ENCODE results near the gene DCUN1D1.
"Not testable (repeated sequence)": the region's sequence is repeated elsewhere in the genome, so short reads cannot be mapped to it uniquely, and the experiment has no call there.

Gene DCUN1D1

DNA sequence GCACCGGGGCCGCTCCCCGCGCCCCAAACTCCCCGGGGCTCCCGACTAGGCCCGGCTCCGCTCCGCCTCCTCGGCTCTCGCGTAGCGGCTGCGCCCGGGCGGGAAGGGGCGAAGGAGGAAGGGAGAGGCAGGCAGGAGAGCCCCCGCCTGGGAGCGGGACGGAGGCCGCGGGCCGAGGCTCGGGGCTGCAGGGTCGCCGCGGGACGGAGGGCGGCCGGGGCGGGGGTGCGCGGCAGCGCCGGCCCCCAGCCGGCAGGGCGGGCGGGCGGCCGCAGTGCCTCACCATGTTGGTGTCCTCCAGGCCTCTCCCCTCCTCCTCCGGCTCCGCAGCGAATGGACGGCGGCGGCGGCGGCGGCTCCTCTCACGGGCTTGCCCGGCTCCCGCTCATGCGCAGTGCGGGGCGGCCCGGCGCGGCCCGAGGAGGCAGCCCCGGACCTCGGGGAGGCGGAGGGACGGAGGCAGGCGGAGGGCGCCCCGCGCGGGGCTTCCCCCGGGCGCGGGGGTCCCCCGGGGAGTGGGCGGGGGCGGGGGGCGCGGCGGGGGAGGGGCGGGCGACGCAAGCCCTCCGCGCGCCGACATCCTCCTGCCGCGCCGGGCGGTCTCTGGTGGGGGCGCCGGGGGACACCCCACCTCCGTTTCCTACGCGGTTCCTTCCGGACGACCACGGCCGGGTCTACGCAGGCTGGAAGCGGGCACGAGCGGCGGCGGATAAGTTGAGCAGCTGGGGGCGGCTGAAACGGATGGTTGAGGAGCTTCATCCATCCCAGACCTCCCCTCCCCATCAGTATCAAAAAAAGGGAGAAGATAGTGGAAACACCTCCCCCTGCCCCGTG lies at the start of gene DCUN1D1:
DCUN1D1 (minus strand) TSS at position 335 of the 834 bp plus-strand sequence; CDS start at position 286, 49 bp downstream.
- peaks cover 14 to 27% of the 10 kb centered on the region in 2 donors for H3K4me1 Mint-ChIP-seq
- H3K36me3 Mint-ChIP-seq: no peaks in the 10 kb centered on the region
- H3K4me3 Mint-ChIP-seq: peak within 1 kb of the TSS; percentile 93 to 96
- no peaks in the 10 kb centered on the region for H3K27me3 Mint-ChIP-seq
- ATAC-seq (replicated peaks): peak; percentile 94 to 96
- no peaks in the 10 kb centered on the region for H3K9me3 Mint-ChIP-seq
- H3K27ac Mint-ChIP-seq: peak within 1 kb of the TSS; percentile 95
- DNase-seq: peak; percentile 88

GRCh38 chr3:183028416-183028815 lies 48.1 kb upstream of the DCUN1D1 start:
- Mint-ChIP-seq H3K27me3 (no peaks in the 10 kb centered on the region), H3K4me3 (no peak overlapping the region), H3K36me3 (peaks cover 44 to 60% of the 10 kb centered on the region in 2 donors), H3K4me1 (no peaks in the 10 kb centered on the region), H3K27ac (no peak overlapping the region), H3K9me3 (peaks cover 3 to 7% of the 10 kb centered on the region in 2 donors)
- ATAC-seq (replicated peaks): no peak
- DNase-seq: no peak

GRCh38 chr3:183027276-183027675 lies 46.9 kb upstream of the DCUN1D1 start:
- Mint-ChIP-seq H3K4me3 (no peak overlapping the region), H3K27ac (no peak overlapping the region), H3K27me3 (no peaks in the 10 kb centered on the region), H3K36me3 (peaks cover 38 to 55% of the 10 kb centered on the region in 2 donors), H3K4me1 (no peaks in the 10 kb centered on the region), H3K9me3 (peaks cover 3 to 7% of the 10 kb centered on the region in 2 donors)
- ATAC-seq (replicated peaks) (no peak), DNase-seq (no peak)

DNA sequence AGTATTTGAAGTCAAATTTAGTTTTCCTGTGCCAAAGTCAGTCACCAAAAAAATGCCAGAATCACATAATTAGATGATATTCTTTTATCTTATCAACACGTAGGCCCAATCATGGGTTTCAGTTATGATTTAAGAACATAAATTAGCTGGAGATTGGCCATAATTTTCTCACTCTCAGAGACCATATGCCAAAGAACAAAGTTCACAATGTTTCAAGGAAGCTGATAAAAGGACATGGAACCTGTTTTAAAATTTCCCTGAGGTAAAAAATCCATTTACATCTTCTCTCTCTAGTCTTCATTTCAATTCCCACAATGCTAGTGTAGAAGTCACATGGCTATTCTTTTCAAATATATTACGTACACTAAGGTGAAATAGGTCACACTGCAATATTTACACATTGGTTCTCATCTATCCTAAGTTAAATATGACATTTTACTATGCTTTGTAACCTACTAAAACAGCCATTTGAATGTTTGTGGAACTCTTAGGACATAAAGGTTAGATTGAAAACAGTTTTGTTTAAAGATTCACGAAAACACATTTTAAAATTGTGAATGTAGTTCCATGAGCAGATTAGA lies 42.7 kb upstream of the DCUN1D1 start:
- no peak for ATAC-seq (replicated peaks)
- Mint-ChIP-seq H3K4me1 (no peaks in the 10 kb centered on the region), H3K9me3 (no peaks in the 10 kb centered on the region), H3K36me3 (peaks cover 21 to 41% of the 10 kb centered on the region in 2 donors), H3K27ac (no peak overlapping the region), H3K4me3 (no peak overlapping the region), H3K27me3 (no peaks in the 10 kb centered on the region)
- no peak for DNase-seq

DNA sequence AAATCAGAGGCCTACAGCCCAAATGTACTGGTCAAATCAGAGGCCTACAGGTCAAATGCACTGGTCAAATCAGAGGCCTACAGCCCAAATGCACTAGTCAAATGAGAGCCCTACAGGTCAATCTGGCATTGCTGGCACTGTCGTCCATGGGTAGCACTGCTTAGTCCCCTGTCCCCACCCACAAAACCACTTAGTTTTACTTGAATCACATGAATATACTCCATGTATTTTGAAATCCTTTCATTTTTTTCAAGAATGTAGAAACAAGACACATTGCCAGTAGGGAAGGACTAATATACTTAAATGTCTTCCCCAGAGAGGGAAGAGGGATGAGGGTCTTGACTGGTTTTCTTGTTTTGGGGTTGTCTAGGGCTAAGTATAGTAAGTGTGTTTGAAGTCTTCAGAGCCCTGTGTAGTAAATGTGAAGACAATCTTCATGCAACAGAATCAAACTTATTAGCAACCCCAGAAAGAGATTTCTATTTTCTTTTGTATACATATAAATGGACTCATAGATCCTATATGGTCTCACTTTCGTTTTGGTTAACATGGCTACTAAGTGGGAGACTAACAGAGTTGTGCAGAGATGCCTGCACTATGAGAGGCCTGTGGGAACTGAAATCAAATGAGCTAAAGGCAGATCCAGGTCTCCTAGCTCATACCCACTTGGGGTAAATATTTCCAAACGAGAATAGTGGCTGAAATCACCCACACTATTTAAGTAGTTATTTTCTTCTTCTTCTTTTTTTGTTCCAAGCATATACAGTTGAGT lies 38.3 kb upstream of the DCUN1D1 start:
- Mint-ChIP-seq H3K36me3 (peaks cover 22 to 40% of the 10 kb centered on the region in 2 donors), H3K4me3 (no peak overlapping the region), H3K27me3 (no peaks in the 10 kb centered on the region), H3K4me1 (peaks cover 0 to 4% of the 10 kb centered on the region in 2 donors), H3K9me3 (no peaks in the 10 kb centered on the region), H3K27ac (no peak overlapping the region)
- no peak for DNase-seq
- ATAC-seq (replicated peaks): no peak

DNA sequence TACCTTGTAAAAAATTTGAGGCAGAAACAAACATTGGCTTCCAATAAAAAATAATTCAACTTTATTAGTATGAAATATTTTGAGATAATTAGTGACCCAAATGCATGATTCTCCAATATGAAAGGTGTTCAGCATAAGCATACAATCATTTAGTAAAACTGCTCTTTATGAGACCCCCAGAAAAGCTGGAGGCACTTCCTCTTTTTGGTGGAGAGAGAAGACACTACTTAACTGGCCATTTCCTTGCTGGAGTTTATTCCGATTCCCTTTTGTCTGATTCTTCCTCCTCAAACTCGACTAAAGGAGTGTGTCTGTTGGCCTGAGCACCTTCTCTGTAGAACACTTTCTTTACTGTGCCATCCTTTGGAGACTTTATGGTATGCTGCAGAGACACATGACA lies 34.8 kb upstream of the DCUN1D1 start:
- Mint-ChIP-seq H3K36me3 (peaks cover 30 to 45% of the 10 kb centered on the region in 2 donors), H3K4me3 (no peak overlapping the region), H3K4me1 (peaks cover 0 to 4% of the 10 kb centered on the region in 2 donors), H3K27me3 (no peaks in the 10 kb centered on the region), H3K9me3 (no peaks in the 10 kb centered on the region), H3K27ac (peak overlapping the region; percentile 75)
- DNase-seq (no peak), ATAC-seq (replicated peaks) (no peak)

GRCh38 chr3:183013856-183014255 lies 33.5 kb upstream of the DCUN1D1 start:
- peaks cover 25 to 39% of the 10 kb centered on the region in 2 donors for H3K36me3 Mint-ChIP-seq

DNA sequence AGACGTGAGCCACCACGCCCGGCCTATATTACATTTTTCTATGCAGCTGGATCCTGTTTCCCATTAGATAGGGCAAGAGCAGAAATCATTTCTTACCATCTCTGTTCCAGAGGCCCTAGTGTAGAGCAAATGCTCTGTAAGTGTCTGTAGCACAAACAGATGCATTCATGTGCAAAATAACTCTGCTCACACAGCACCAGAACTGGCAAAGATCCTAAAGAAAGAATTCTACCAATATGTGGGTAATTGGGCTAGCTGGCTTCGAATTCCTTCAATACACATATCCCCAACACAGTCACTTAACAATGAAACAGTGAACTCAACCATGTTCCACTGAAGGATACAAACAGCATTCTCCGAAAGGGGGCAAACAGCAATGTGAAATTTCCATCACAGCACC lies 32.7 kb upstream of the DCUN1D1 start:
- H3K9me3 Mint-ChIP-seq: no peaks in the 10 kb centered on the region
- no peaks in the 10 kb centered on the region for H3K27me3 Mint-ChIP-seq
- DNase-seq (no peak), ATAC-seq (replicated peaks) (no peak)
- H3K36me3 Mint-ChIP-seq: peaks cover 25 to 34% of the 10 kb centered on the region in 2 donors
- H3K4me3 Mint-ChIP-seq: no peak overlapping the region
- H3K4me1 Mint-ChIP-seq: peaks cover 0 to 4% of the 10 kb centered on the region in 2 donors
- no peak overlapping the region for H3K27ac Mint-ChIP-seq

More at GRCh38 chr3:183013856-183014255, 33.5 kb upstream of the DCUN1D1 start:
- H3K4me3 Mint-ChIP-seq: no peak overlapping the region
- no peak for ATAC-seq (replicated peaks)
- H3K27me3 Mint-ChIP-seq: no peaks in the 10 kb centered on the region
- H3K4me1 Mint-ChIP-seq: peaks cover 0 to 4% of the 10 kb centered on the region in 2 donors
- H3K9me3 Mint-ChIP-seq: no peaks in the 10 kb centered on the region
- no peak for DNase-seq
- no peak overlapping the region for H3K27ac Mint-ChIP-seq

DNA sequence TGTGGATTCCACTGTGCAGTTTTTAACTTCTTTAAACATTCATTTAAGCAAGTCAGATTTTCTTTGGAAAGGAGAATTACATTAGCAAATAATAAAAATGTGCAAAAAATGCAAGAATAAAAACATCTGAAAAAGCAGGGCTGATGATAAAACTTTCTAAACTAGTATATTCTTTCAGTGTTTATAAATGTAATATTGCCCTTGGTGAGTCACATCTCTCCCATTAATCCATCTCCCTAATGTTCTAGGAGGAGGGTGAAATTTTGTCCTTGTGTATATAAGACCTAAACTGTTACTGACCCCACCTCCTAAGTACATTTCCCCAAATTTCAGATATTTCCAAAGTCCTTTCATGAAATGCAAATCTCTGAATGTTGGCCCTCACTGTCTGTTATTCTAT lies 28.5 kb upstream of the DCUN1D1 start:
- ATAC-seq (replicated peaks) (no peak), DNase-seq (no peak)
- no peak overlapping the region for H3K27ac Mint-ChIP-seq
- no peak overlapping the region for H3K4me3 Mint-ChIP-seq
- peaks cover 17 to 36% of the 10 kb centered on the region in 2 donors for H3K36me3 Mint-ChIP-seq
- H3K27me3 Mint-ChIP-seq: no peaks in the 10 kb centered on the region
- no peaks in the 10 kb centered on the region for H3K9me3 Mint-ChIP-seq
- no peaks in the 10 kb centered on the region for H3K4me1 Mint-ChIP-seq

DNA sequence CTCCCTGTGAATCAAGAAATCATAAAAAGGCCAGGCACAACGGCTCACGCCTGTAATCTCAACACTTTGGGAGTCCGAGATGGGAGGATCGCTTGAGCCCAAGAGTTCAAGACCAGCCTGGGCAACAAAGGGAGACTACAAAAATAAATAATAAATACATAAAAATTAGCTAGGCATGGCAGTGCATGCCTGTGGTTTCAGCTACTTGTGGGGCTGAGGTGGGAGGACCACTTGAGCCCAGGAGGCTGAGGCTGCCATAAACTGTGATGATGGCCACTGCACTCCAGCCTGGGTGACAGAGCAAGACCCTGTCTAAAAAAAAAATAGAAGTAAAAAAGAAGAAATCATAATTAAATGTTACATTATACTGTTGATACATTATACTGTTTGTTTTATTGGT lies 28.0 kb upstream of the DCUN1D1 start:
- Mint-ChIP-seq H3K27ac (no peak overlapping the region), H3K9me3 (no peaks in the 10 kb centered on the region), H3K27me3 (no peaks in the 10 kb centered on the region), H3K36me3 (peaks cover 15 to 36% of the 10 kb centered on the region in 2 donors), H3K4me1 (no peaks in the 10 kb centered on the region), H3K4me3 (no peak overlapping the region)
- DNase-seq (no peak), ATAC-seq (replicated peaks) (no peak)

- Mint-ChIP-seq H3K9me3 (no peaks in the 10 kb centered on the region), H3K27ac (no peak overlapping the region), H3K4me3 (no peak overlapping the region), H3K36me3 (peaks cover 14 to 33% of the 10 kb centered on the region in 2 donors), H3K27me3 (no peaks in the 10 kb centered on the region), H3K4me1 (no peaks in the 10 kb centered on the region)
- no peak for DNase-seq
- ATAC-seq (replicated peaks): no peak
Measured at GRCh38 chr3:183006396-183007002, 26.2 kb upstream of the DCUN1D1 start.

DNA sequence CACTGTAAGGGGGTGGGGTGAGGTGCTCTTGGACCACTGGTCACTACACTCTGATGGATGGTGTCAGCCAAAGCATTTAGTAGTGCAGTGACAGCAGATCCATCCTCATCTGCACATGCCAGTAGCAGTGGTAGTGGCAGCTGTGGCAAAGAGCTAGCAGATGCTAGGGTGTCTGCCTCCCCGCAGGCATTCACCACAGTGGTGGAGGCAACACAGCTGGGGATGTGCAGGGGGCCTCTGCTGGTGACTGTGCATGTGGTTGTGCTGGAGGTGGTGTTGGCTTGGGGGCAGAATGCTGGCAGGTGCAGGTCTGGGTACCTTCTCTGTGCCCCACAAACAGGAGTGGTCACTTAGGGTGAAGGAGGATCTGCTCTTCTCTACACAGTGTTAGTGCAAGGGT lies 19.4 kb upstream of the DCUN1D1 start:
- no peak for ATAC-seq (replicated peaks)
- H3K27me3 Mint-ChIP-seq: no peaks in the 10 kb centered on the region
- H3K9me3 Mint-ChIP-seq: peaks cover 3 to 6% of the 10 kb centered on the region in 2 donors
- no peak overlapping the region for H3K27ac Mint-ChIP-seq
- no peak for DNase-seq
- H3K4me1 Mint-ChIP-seq: no peaks in the 10 kb centered on the region
- H3K4me3 Mint-ChIP-seq: no peak overlapping the region
- peaks cover 11 to 16% of the 10 kb centered on the region in 2 donors for H3K36me3 Mint-ChIP-seq

DNA sequence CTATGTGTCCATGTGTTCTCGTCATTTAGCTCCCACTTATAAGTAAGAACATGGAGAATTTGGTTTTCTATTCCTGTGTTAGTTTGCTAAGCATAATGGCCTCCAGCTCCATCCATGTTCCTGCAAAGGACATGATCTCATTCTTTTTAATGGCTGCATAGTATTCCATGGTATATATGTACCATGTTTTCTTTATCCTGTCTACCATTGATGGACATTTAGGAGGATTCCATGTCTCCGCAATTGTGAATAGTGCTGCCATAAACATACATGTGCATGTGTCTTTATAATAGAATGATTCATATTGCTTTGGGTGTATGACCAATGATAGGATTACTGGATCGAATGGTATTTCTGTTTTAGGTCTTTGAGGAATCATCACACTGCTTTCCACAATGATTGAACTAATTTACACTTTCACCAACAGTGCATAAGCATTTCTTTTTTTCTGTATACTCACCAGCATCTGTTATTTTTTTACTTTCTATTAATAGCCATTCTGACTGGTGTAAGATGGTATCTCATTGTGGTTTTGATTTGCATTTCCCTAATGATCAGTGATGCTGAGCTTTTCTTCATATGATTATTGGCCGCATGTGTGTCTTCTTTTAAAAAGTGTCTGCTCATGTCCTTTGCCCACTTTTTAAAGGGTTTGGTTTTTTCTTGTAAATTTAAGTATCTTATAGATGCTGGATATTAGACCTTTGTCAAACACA lies 13.3 kb upstream of the DCUN1D1 start:
- not testable (repeated sequence) for H3K27me3 Mint-ChIP-seq, H3K36me3 Mint-ChIP-seq, H3K27ac Mint-ChIP-seq

More for the DNA sequence above, 13.3 kb upstream of the DCUN1D1 start:
- not testable (repeated sequence) for ATAC-seq (replicated peaks); DNase-seq; H3K4me1 Mint-ChIP-seq; H3K9me3 Mint-ChIP-seq; H3K4me3 Mint-ChIP-seq
